ENCODE data around the gene GRK2. TPM values are rescaled to one million over a fixed set of nuclear protein-coding genes. Genes with fewer than 3 reads are reported as not detected.

Gene GRK2
- total and polyA plus RNA-seq, 9 of the 15 experiments (the other 6 are each of a cell fraction or from before 2014, with no cell fraction given), result 0.24 to 95.8 (median 56.5) TPM

DNA sequence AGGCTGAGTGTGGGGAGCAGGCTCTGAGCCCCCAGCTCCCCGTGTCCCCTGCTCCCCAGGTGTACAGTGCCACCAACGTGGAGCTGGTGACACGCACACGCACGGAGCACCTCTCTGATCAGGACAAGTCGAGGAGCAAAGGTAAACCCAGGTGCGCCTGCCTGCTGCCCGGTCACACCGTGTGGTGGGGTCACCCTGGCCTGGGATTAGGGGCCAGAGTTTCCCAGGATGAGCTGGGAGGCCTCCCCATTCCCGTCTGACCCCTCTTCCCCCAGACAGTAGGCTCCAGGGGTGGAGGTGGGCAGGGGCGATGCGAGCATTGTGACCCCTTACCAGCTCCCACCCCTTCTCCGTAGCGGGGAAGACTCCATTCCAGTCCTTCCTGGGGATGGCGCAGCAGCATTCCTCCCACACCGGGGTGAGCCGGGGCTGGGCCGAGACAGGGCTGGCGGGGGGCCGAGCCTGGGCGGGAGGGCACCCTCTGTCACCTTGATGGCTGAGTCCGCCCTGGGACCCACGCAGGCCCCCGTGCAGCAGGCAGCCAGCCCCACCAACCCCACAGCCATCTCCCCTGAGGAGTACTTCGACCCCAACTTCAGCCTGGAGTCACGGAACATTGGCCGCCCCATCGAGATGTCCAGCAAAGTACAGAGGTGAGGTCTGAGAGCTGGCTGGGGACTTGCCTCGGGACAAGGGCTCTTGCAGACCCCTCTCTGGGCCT lies 33.4 kb downstream of the GRK2 start:
- Histone ChIP-seq H3K27ac (ENCODE audit: extremely low read depth, low read depth, low read length) (no peak overlapping the region), H3K27me3 (ENCODE audit: control insufficient read depth in 2 of 2, insufficient read depth in 2 of 2, low read length in 2 of 2) (no peaks in the 10 kb centered on the region), H2AFZ (ENCODE audit: low read depth, low read length) (no peak overlapping the region), H3K9me3 (replicated peaks; ENCODE audit: control insufficient read depth, insufficient read depth, low read depth, low read length) (peaks cover 8% of the 10 kb centered on the region; the same call in 1 of the 2 replicates), H3K4me3 (no peak overlapping the region), H3K79me2 (ENCODE audit: control insufficient read depth, insufficient read depth, low read length) (no peaks in the 10 kb centered on the region), H3K9ac (ENCODE audit: insufficient read depth in 1 of 2, low read depth in 2 of 2, low read length in 2 of 2) (no peak overlapping the region), H3K9me1 (ENCODE audit: control insufficient read depth, insufficient read depth, low read length) (no peaks in the 10 kb centered on the region), H3K36me3 (ENCODE audit: control insufficient read depth, insufficient read depth, low read length) (peaks cover 62% of the 10 kb centered on the region; the same call in 2 of the 3 replicates), H4K20me1 (replicated peaks; ENCODE audit: control insufficient read depth, insufficient read depth, low read length) (no peaks in the 10 kb centered on the region), H3K4me1 (replicated peaks in 1 of 2; ENCODE audit: control insufficient read depth in 2 of 2, insufficient read depth in 2 of 2, low read length in 2 of 2) (peaks cover 0 to 33% of the 10 kb centered on the region in 2 experiments; a peak in 2 of 5 replicates), H3K4me2 (ENCODE audit: insufficient read depth, low read length) (no peak overlapping the region)
- DNase-seq (ENCODE audit: extremely low read depth in 1 of 4, low spot score in 3 of 4) (no peak), ATAC-seq (no peak), FAIRE-seq (no peak)
- TF ChIP-seq ZNF197 (CRISPR knock-in tag; IDR thresholded peaks at IDR 0.05; ENCODE audit: low read depth), result no peak
- TF ChIP-seq, protein P1, sequence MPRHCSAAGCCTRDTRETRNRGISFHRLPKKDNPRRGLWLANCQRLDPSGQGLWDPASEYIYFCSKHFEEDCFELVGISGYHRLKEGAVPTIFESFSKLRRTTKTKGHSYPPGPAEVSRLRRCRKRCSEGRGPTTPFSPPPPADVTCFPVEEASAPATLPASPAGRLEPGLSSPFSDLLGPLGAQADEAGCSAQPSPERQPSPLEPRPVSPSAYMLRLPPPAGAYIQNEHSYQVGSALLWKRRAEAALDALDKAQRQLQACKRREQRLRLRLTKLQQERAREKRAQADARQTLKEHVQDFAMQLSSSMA (CRISPR knock-in tag; IDR thresholded peaks at IDR 0.05), result no peak
- no peak for TF ChIP-seq MLLT1 (IDR thresholded peaks at IDR 0.05)
- TF ChIP-seq KAT7 (CRISPR knock-in tag; IDR thresholded peaks at IDR 0.05; ENCODE audit: borderline replicate concordance), result no peak
- TF ChIP-seq SNRNP70 (optimal IDR thresholded peaks at IDR 0.05; ENCODE audit: low read depth, low read length), result no peak
- TF ChIP-seq, protein P2, sequence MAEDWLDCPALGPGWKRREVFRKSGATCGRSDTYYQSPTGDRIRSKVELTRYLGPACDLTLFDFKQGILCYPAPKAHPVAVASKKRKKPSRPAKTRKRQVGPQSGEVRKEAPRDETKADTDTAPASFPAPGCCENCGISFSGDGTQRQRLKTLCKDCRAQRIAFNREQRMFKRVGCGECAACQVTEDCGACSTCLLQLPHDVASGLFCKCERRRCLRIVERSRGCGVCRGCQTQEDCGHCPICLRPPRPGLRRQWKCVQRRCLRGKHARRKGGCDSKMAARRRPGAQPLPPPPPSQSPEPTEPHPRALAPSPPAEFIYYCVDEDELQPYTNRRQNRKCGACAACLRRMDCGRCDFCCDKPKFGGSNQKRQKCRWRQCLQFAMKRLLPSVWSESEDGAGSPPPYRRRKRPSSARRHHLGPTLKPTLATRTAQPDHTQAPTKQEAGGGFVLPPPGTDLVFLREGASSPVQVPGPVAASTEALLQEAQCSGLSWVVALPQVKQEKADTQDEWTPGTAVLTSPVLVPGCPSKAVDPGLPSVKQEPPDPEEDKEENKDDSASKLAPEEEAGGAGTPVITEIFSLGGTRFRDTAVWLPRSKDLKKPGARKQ (CRISPR knock-in tag; IDR thresholded peaks at IDR 0.05), result no peak
- TF ChIP-seq ZNF316 (IDR thresholded peaks at IDR 0.05), result no peak
- no peak for TF ChIP-seq BCL6 (CRISPR knock-in tag; IDR thresholded peaks at IDR 0.05)
- peak; percentile 45; the same call in 1 of the 2 replicates for TF ChIP-seq POLR2G (IDR thresholded peaks at IDR 0.05; ENCODE audit: low read depth, low read length)
- POLR2A ChIA-PET, result interaction anchor here (0.6 kb wide), 1 partner anchor 12 kb away, joined by 3 read pairs; no protein-coding TSS in a partner anchor
- WGBS (ENCODE audit: insufficient coverage, low coverage, missing lambda C conversion rate), result 91% methylated on average over 19 of the region's 29 CpGs
- intact Hi-C loops (cut with micrococcal nuclease), result no loop called here
- CTCF ChIA-PET (ENCODE audit: low intra/inter-chr PET ratio), result no interaction called here
- in situ Hi-C loops (cut with MboI), result no loop called here
- no TSS peak for BruUV-seq (replicated peaks)

Data from K562 (cell line).